ENCODE measurements around the gene TRAF4. TPM values are rescaled to one million over a fixed set of nuclear protein-coding genes. Genes with fewer than 3 reads are reported as not detected.
"Not testable (repeated sequence)": the region's sequence is repeated elsewhere in the genome, so short reads cannot be mapped to it uniquely, and the experiment has no call there.

Gene TRAF4
- total and polyA plus RNA-seq, 12 donors: 1.3 to 6.4 (median 3.8) TPM

DNA sequence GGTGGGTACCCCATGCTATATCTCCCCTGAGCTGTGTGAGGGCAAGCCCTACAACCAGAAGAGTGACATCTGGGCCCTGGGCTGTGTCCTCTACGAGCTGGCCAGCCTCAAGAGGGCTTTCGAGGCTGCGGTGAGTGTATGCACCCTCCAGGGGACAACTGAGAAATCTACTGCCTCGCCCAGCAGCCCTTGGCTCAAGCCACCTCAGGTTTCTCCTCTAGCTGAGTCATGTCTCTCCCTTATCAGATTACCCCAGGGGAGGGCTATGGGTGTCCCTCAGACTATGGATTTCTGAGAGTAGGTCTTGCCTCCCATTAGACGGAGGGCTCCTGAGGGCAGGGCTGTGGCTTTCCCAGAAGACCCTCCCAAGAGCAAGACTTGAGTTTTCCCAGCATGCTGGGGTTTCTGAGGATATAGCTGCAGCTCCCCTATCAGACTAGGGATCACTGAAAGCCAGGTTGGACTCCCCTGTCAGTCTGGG lies 8.5 kb upstream of the TRAF4 start:
- no peaks in the 10 kb centered on the region for H3K27me3 ChIP-seq
- ATAC-seq (no peak), DNase-seq (no peak)
- no peak overlapping the region for H3K27ac ChIP-seq
- no peaks in the 10 kb centered on the region for H3K36me3 ChIP-seq
- WGBS, 2 donors: 82 to 84% methylated on average over 5 of the region's 5 CpGs
- no peaks in the 10 kb centered on the region for H3K4me1 ChIP-seq
- H3K4me3 ChIP-seq: no peak overlapping the region
- intact Hi-C loops (cut with DNase I): no loop called here
- H3K9me3 ChIP-seq: no peaks in the 10 kb centered on the region
- TF ChIP-seq, protein P1, sequence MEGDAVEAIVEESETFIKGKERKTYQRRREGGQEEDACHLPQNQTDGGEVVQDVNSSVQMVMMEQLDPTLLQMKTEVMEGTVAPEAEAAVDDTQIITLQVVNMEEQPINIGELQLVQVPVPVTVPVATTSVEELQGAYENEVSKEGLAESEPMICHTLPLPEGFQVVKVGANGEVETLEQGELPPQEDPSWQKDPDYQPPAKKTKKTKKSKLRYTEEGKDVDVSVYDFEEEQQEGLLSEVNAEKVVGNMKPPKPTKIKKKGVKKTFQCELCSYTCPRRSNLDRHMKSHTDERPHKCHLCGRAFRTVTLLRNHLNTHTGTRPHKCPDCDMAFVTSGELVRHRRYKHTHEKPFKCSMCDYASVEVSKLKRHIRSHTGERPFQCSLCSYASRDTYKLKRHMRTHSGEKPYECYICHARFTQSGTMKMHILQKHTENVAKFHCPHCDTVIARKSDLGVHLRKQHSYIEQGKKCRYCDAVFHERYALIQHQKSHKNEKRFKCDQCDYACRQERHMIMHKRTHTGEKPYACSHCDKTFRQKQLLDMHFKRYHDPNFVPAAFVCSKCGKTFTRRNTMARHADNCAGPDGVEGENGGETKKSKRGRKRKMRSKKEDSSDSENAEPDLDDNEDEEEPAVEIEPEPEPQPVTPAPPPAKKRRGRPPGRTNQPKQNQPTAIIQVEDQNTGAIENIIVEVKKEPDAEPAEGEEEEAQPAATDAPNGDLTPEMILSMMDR (IDR thresholded peaks at IDR 0.05): no peak

DNA sequence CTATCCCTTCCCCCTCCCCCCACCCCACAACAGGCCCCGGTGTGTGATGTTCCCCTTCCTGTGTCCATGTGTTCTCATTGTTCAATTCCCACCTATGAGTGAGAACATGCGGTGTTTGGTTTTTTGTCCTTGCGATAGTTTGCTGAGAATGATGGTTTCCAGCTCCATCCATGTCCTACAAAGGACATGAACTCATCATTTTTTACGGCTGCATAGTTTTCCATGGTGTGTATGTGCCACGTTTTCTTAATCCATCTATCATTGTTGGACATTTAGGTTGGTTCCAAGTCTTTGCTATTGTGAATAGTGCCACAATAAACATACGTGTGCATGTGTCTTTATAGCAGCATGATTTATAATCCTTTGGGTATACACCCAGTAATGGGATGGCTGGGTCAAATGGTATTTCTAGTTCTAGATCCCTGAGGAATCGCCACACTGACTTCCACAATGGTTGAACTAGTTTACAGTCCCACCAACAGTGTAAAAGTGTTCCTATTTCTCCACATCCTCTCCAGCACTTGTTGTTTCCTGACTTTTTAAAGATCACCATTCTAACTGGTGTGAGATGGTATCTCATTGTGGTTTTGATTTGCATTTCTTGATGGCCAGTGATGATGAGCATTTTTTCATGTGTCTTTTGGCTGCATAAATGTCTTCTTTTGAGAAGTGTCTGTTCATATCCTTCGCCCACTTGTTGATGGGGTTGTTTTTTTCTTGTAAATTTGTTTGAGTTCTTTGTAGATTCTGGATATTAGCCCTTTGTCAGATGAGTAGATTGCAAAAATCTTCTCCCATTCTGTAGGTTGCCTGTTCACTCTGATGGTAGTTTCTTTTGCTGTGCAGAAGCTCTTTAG lies 7.7 kb upstream of the TRAF4 start:
- H3K4me3 ChIP-seq; H3K9me3 ChIP-seq; DNase-seq; H3K27me3 ChIP-seq; intact Hi-C loops (cut with DNase I); H3K36me3 ChIP-seq; H3K27ac ChIP-seq; H3K4me1 ChIP-seq; ATAC-seq: not testable (repeated sequence)
- 93 to 98% methylated on average over 3 to 5 of the region's 8 CpGs for WGBS, 2 donors

DNA sequence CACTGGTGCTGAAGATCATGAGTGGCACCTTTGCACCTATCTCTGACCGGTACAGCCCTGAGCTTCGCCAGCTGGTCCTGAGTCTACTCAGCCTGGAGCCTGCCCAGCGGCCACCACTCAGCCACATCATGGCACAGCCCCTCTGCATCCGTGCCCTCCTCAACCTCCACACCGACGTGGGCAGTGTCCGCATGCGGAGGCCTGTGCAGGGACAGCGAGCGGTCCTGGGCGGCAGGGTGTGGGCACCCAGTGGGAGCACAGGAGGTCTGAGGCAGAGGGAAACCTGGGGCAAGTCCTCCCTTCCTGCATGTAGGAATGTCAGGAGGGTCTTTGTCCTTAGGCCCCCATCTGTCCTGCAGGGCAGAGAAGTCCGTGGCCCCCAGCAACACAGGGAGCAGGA lies 6.5 kb upstream of the TRAF4 start:
- ATAC-seq (no peak), DNase-seq (no peak)
- intact Hi-C loops (cut with DNase I): no loop called here
- 97% methylated on average over 12 of the region's 12 CpGs for WGBS, 2 donors
- H3K27me3 ChIP-seq: no peaks in the 10 kb centered on the region
- H3K9me3 ChIP-seq: no peaks in the 10 kb centered on the region
- H3K36me3 ChIP-seq: no peaks in the 10 kb centered on the region
- peaks cover 0 to 12% (median 0%) of the 10 kb centered on the region in 9 donors for H3K4me1 ChIP-seq
- TF ChIP-seq, protein P1 (IDR thresholded peaks at IDR 0.05): no peak
- H3K27ac ChIP-seq: no peak overlapping the region
- no peak overlapping the region for H3K4me3 ChIP-seq

DNA sequence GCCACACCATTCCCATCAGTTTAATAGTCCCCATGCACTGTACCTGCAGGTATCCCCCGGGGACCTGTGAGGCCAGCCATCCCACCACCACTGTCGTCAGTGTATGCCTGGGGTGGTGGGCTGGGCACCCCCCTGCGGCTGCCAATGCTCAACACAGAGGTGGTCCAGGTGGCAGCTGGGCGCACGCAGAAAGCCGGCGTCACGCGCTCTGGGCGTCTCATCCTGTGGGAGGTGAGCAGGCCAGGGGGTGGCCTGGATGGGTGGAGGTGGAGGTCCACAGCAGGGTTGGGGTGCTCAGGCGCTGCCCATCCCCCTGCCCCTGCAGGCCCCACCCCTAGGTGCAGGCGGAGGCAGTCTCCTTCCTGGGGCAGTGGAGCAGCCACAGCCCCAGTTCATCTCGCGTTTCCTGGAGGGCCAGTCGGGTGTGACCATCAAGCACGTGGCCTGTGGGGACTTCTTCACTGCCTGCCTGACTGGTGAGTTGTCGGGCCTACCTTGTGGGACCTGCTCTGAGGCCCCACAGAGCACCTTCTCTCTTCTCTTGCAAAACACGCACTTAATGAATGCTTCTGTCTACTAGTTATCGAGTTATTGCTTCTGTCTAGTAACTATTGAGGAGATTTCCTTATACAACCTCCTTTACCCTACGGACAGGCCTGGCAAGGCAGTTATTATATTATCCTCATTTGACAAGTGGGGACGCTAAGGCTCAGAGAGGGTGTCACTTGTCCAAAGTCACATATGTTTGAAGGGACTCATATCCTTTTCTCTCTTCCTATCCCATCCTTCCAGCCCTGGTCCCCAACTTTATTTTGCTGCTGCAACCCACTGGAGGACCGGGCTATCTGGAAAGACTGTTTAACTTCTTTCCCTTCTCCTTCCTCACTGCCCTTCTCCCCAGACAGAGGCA lies 5.8 kb upstream of the TRAF4 start:
- peaks cover 0 to 19% (median 1%) of the 10 kb centered on the region in 9 donors for H3K4me1 ChIP-seq
- TF ChIP-seq, protein P1 (IDR thresholded peaks at IDR 0.05): no peak
- no peaks in the 10 kb centered on the region for H3K27me3 ChIP-seq
- DNase-seq (no peak), ATAC-seq (peak in 2 of 8 donors; percentile 11 to 13)
- intact Hi-C loops (cut with DNase I): no loop called here
- 90 to 91% methylated on average over 22 of the region's 22 CpGs for WGBS, 2 donors
- no peak overlapping the region for H3K4me3 ChIP-seq
- H3K27ac ChIP-seq: no peak overlapping the region
- H3K36me3 ChIP-seq: no peaks in the 10 kb centered on the region
- H3K9me3 ChIP-seq: no peaks in the 10 kb centered on the region

All from heart right ventricle (tissue), 16 donors.